ENCODE data around the gene HIVEP2. TPM values are rescaled to one million over a fixed set of nuclear protein-coding genes. Genes with fewer than 3 reads are reported as not detected.
A peak's percentile ranks its signal among the peaks of the same experiment; 100 is the strongest.

Gene HIVEP2
- total RNA-seq, 2 experiments from 2014 or later = 48.4 to 48.6 TPM

GRCh38 chr6:142888456-142888855, 56.5 kb downstream of the HIVEP2 start:
- peaks cover 47% of the 10 kb centered on the region for H3K4me1 ChIP-seq (ENCODE audit: insufficient read depth, low read length)
- no peak for DNase-seq
- no peaks in the 10 kb centered on the region for H3K9me3 ChIP-seq (ENCODE audit: control insufficient read depth in 1 of 2, insufficient read depth in 1 of 2, low read length in 2 of 2)
- peak overlapping the region; percentile 12 to 19 for H3K27ac ChIP-seq (ENCODE audit: low read depth in 1 of 2, low read length in 2 of 2)
- H3K27me3 ChIP-seq (ENCODE audit: control insufficient read depth in 1 of 2, insufficient read depth in 2 of 2, low read length in 2 of 2) = no peaks in the 10 kb centered on the region
- CTCF ChIA-PET = no interaction called here
- ATAC-seq (ENCODE audit: poor library complexity) = no peak
- POLR2A ChIA-PET = interaction anchor here (2.5 kb wide), 2 partner anchors 18 to 38 kb away, joined by 10 read pairs; no protein-coding TSS in a partner anchor
- Mint-ChIP-seq H3K36me3 (ENCODE audit: low read depth) (peaks cover 21% of the 10 kb centered on the region), H3K9me3 (no peaks in the 10 kb centered on the region), H3K4me1 (ENCODE audit: low read depth) (peaks cover 96% of the 10 kb centered on the region), H3K27ac (peak overlapping the region; percentile 91), H3K27me3 (no peaks in the 10 kb centered on the region), H3K4me3 (peak overlapping the region; percentile 22)
- H3K36me3 ChIP-seq (ENCODE audit: insufficient read depth, low read length) = no peaks in the 10 kb centered on the region
- intact Hi-C loops (cut with DNase I, micrococcal nuclease) = loop anchor here (5.0 to 10.0 kb wide), 4 partner anchors 59 to 324 kb away; partner anchors contain the start of gene HIVEP2 (in 1 of the 2)
- no peak for TF ChIP-seq CTCF (IDR thresholded peaks at IDR 0.05)
- no peak overlapping the region for H3K4me3 ChIP-seq (ENCODE audit: low read length)

GRCh38 chr6:142887517-142887916, 57.5 kb downstream of the HIVEP2 start:
- DNase-seq (peak in 2 of 14 experiments; percentile 33 to 65), ATAC-seq (ENCODE audit: poor library complexity) (no peak)

GRCh38 chr6:142886431-142887170, 58.4 kb downstream of the HIVEP2 start:
- H3K4me3 Mint-ChIP-seq = peak overlapping the region; percentile 58
- Histone ChIP-seq H3K4me3 (ENCODE audit: low read length) (no peak overlapping the region), H3K4me1 (ENCODE audit: insufficient read depth, low read length) (peaks cover 41% of the 10 kb centered on the region), H3K36me3 (ENCODE audit: insufficient read depth, low read length) (peaks cover 6% of the 10 kb centered on the region), H3K27ac (ENCODE audit: low read depth in 1 of 2, low read length in 2 of 2) (peak overlapping the region; percentile 75 to 81), H3K9me3 (ENCODE audit: control insufficient read depth in 1 of 2, insufficient read depth in 1 of 2, low read length in 2 of 2) (no peaks in the 10 kb centered on the region), H3K27me3 (ENCODE audit: control insufficient read depth in 1 of 2, insufficient read depth in 2 of 2, low read length in 2 of 2) (no peaks in the 10 kb centered on the region)
- H3K4me1 Mint-ChIP-seq (ENCODE audit: low read depth) = peaks cover 93% of the 10 kb centered on the region
- POLR2A ChIA-PET = interaction anchor here (0.6 to 9.7 kb wide), 18 partner anchors 11 to 67 kb away, joined by 3 to 137 read pairs (median 8); no protein-coding TSS in a partner anchor
- CTCF ChIA-PET = interaction anchor here (1.3 to 1.4 kb wide), 2 partner anchors 8 to 32 kb away, joined by 3 to 4 read pairs; no protein-coding TSS in a partner anchor
- peak; percentile 32 for ATAC-seq (ENCODE audit: poor library complexity)
- peak in 3 of 14 experiments; percentile 76 to 81 (median 81) for DNase-seq
- no peaks in the 10 kb centered on the region for H3K9me3 Mint-ChIP-seq
- H3K27ac Mint-ChIP-seq = peak overlapping the region; percentile 91
- H3K27me3 Mint-ChIP-seq = no peaks in the 10 kb centered on the region
- peaks cover 17% of the 10 kb centered on the region for H3K36me3 Mint-ChIP-seq (ENCODE audit: low read depth)
- TF ChIP-seq CTCF (IDR thresholded peaks at IDR 0.05) = peak; percentile 70
- intact Hi-C loops (cut with DNase I, micrococcal nuclease) = loop anchor here (2.0 to 10.0 kb wide), 5 partner anchors 61 to 322 kb away; partner anchors contain the start of gene HIVEP2 (in 1 of the 2)

More at GRCh38 chr6:142887517-142887916, 57.5 kb downstream of the HIVEP2 start:
- Mint-ChIP-seq H3K4me3 (peak overlapping the region; percentile 49), H3K9me3 (no peaks in the 10 kb centered on the region), H3K36me3 (ENCODE audit: low read depth) (peaks cover 15% of the 10 kb centered on the region), H3K4me1 (ENCODE audit: low read depth) (peaks cover 96% of the 10 kb centered on the region), H3K27me3 (no peaks in the 10 kb centered on the region), H3K27ac (peak overlapping the region; percentile 91)
- Histone ChIP-seq H3K27ac (ENCODE audit: low read depth in 1 of 2, low read length in 2 of 2) (peak overlapping the region; percentile 75 to 81), H3K27me3 (ENCODE audit: control insufficient read depth in 1 of 2, insufficient read depth in 2 of 2, low read length in 2 of 2) (no peaks in the 10 kb centered on the region), H3K4me3 (ENCODE audit: low read length) (no peak overlapping the region), H3K4me1 (ENCODE audit: insufficient read depth, low read length) (peaks cover 42% of the 10 kb centered on the region), H3K9me3 (ENCODE audit: control insufficient read depth in 1 of 2, insufficient read depth in 1 of 2, low read length in 2 of 2) (no peaks in the 10 kb centered on the region), H3K36me3 (ENCODE audit: insufficient read depth, low read length) (peaks cover 3% of the 10 kb centered on the region)
- TF ChIP-seq CTCF (IDR thresholded peaks at IDR 0.05) = no peak
- intact Hi-C loops (cut with DNase I, micrococcal nuclease) = loop anchor here (2.0 to 10.0 kb wide), 5 partner anchors 60 to 323 kb away; partner anchors contain the start of gene HIVEP2 (in 1 of the 2)
- POLR2A ChIA-PET = interaction anchor here (3.4 to 6.5 kb wide), 2 partner anchors 16 to 40 kb away, joined by 42 to 74 read pairs; no protein-coding TSS in a partner anchor
- CTCF ChIA-PET = no interaction called here
